ENCODE measurements around the gene MIR17HG.

Gene MIR17HG

GRCh38 chr13:91369441-91369831, 21.9 kb downstream of the MIR17HG start:
- no peak for DNase-seq

GRCh38 chr13:91370501-91370900, 23.0 kb downstream of the MIR17HG start:
- no peak for DNase-seq

- DNase-seq: no peak
Observed at GRCh38 chr13:91372911-91373310, 25.4 kb downstream of the MIR17HG start.

- DNase-seq: no peak
Observed at GRCh38 chr13:91375116-91375729, 27.7 kb downstream of the MIR17HG start.

GRCh38 chr13:91381371-91381770, 33.9 kb downstream of the MIR17HG start:
- DNase-seq: no peak

GRCh38 chr13:91383836-91384235, 36.3 kb downstream of the MIR17HG start:
- no peak for DNase-seq

GRCh38 chr13:91384896-91385295, 37.4 kb downstream of the MIR17HG start:
- DNase-seq: no peak

- no peak for DNase-seq
Observed at GRCh38 chr13:91389186-91389585, 41.7 kb downstream of the MIR17HG start.

- no peak for DNase-seq
Observed at GRCh38 chr13:91397595-91397994, 50.1 kb downstream of the MIR17HG start.

- DNase-seq: no peak
Observed at GRCh38 chr13:91398413-91399188, 51.1 kb downstream of the MIR17HG start, which contains the start of gene GPC5. Gene GPC5 (plus strand): TSS chr13:91398621.

- no peak for DNase-seq
Observed at GRCh38 chr13:91399189-91400062, 51.9 kb downstream of the MIR17HG start.

GRCh38 chr13:91400063-91400399, 52.5 kb downstream of the MIR17HG start:
- DNase-seq: no peak

GRCh38 chr13:91400671-91401070, 53.2 kb downstream of the MIR17HG start:
- DNase-seq: no peak

- no peak for DNase-seq
Observed at GRCh38 chr13:91401920-91402319, 54.4 kb downstream of the MIR17HG start.
